NCI-H510A treated with DMSO at 0.1 percent for 48 hours (cell line): Measurements from ENCODE around the gene ANKRD23.
"Not testable (repeated sequence)": the region's sequence is repeated elsewhere in the genome, so short reads cannot be mapped to it uniquely, and the experiment has no call there.

Experiments
- DNase-seq: peaks from one replicate; lab custom pipeline; 2025; lab: John Stamatoyannopoulos, UW

ANKRD23 gene

GRCh38 chr2:96863056-96863455, 19.2 kb upstream of the ANKRD23 start:
- not testable (repeated sequence) for DNase-seq

- DNase-seq = no peak
Measured at GRCh38 chr2:96861074-96861473, 17.3 kb upstream of the ANKRD23 start.

- no peak for DNase-seq
Measured at GRCh38 chr2:96860065-96861029, 16.5 kb upstream of the ANKRD23 start.

DNA sequence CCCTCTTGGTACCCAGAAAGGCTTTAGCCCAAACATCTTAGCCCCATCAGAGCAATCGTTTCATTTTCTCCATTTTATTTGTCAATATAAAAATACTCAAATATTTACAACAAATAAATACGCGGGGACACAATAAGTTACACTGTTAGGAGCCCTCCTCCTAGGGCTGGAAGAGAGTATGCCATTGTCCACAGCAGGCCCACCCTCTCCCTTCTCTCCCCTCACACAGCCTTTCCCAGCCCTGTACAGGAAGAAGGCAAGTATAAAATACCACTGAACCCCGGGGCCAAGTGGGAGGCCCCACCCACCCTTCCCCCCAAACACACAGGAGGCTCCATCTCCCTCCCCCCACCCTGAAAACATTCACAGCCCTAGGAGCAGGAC, 15.9 kb upstream of the ANKRD23 start:
- DNase-seq = no peak

- no peak for DNase-seq
Measured at GRCh38 chr2:96859099-96859649, 15.4 kb upstream of the ANKRD23 start.

GRCh38 chr2:96857667-96858372, 14.0 kb upstream of the ANKRD23 start, which contains the start of gene ANKRD39:
ANKRD39 (minus strand) TSS chr2:96858016; CDS start chr2:96857987, 29 bp downstream.
- DNase-seq = peak; percentile 97

- peak; percentile 67 for DNase-seq
Measured at GRCh38 chr2:96856776-96857666, 13.2 kb upstream of the ANKRD23 start.

- DNase-seq = no peak
Measured at GRCh38 chr2:96853321-96853720, 9.5 kb upstream of the ANKRD23 start.

DNA sequence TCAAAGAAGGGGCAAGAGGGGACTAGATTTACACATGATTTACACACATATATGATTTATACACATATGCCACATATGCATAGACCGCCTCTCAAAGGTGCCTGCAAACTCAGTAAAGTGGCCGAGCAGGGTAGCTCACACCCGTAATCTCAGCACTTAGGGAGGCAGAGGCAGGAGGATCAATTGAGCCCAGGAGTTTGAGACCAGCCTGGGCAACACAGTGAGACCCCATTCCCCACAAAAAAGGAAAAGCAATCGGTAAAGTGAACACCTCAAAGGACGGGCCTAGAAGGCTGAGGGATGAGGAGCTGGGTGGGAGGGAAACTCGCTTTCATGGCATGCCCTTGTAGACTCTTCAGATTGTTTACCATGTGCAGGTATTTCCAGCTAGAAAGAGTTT, 8.8 kb upstream of the ANKRD23 start:
- DNase-seq = no peak

DNA sequence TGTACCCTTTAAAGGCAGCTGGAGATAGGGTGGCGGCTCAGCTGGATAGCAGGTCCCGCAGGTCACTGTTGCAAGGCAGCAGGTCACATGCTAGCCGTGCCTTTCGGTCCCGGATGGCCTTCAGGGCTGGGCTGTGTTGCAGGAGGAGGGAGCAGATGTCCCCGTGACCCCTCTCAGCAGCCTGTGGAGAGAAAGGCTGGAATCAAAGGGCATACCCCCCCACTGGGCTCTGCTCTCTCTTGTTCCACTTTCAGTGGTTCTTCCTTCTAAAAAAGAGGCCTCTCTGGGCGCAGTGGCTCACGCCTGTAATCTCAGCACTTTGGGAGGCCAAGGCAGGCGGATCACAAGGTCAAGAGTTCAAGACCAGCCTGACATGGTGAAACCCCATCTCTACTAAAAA, 4.4 kb upstream of the ANKRD23 start:
- no peak for DNase-seq

DNA sequence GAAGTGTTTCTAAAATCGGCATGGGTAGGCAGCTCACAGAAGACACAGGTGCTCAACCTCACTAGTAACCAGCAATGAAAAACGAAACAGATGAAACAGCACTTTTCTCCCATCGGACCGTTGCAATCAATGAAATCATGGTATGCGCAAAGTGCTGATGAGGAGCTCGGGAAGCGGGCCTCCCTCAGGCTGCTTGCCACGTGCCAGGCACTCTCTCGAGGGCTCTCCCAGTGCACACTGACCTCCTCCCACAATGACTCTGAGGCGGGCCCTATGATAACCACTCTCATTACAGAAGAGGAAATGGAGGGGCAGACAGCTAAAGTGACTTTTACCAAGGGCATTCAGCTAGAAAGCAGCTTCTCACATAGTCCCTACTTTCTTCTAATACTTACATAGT, 3.8 kb upstream of the ANKRD23 start:
- no peak for DNase-seq

DNA sequence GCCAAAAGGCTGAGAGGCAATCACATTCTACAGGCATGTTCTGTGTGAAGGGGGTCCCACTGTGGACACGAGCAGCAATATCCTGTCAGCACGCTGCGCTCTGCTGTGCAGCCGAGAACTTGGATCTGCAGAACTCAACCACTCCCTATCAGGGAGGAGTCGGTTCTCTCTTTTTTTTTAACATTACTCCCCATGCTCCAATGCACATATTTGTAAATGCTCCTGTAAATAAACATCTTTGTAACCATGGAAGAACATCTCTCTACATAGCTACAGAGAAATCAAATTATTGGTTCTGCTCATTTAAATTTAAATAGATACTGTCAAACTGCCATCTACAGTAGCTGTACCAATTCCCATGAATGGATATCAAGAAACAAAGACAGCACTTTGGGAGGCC, 3.0 kb upstream of the ANKRD23 start:
- no peak for DNase-seq

DNA sequence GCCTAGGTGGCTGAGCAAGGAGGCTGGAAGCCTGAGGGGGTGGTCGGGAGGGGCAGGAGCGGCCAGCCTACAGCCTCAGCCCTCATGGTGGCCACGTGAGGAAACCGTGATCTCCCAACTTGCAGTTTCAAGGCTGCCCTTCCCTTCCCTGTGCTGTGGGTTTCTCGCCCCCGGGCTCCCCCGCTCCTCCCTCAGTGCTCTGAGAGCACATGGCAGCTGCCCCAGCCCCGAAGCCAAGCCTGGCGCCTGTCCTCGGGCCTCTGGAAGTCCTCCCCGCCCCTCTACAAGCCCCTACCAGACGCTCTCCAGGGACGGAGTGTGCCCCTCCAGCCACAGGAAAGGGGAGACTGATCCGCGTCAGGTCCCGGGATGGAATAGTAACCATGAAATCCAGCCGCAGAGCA, 586 bp upstream of the ANKRD23 start:
- no peak for DNase-seq

GRCh38 chr2:96842600-96842999, 1.2 kb downstream of the ANKRD23 start:
- no peak for DNase-seq

GRCh38 chr2:96841701-96842495, 1.9 kb downstream of the ANKRD23 start:
- DNase-seq = no peak

- DNase-seq = no peak
Measured at GRCh38 chr2:96839875-96840850, 3.7 kb downstream of the ANKRD23 start.

- DNase-seq = no peak
Measured at GRCh38 chr2:96839293-96839874, 4.4 kb downstream of the ANKRD23 start.

DNA sequence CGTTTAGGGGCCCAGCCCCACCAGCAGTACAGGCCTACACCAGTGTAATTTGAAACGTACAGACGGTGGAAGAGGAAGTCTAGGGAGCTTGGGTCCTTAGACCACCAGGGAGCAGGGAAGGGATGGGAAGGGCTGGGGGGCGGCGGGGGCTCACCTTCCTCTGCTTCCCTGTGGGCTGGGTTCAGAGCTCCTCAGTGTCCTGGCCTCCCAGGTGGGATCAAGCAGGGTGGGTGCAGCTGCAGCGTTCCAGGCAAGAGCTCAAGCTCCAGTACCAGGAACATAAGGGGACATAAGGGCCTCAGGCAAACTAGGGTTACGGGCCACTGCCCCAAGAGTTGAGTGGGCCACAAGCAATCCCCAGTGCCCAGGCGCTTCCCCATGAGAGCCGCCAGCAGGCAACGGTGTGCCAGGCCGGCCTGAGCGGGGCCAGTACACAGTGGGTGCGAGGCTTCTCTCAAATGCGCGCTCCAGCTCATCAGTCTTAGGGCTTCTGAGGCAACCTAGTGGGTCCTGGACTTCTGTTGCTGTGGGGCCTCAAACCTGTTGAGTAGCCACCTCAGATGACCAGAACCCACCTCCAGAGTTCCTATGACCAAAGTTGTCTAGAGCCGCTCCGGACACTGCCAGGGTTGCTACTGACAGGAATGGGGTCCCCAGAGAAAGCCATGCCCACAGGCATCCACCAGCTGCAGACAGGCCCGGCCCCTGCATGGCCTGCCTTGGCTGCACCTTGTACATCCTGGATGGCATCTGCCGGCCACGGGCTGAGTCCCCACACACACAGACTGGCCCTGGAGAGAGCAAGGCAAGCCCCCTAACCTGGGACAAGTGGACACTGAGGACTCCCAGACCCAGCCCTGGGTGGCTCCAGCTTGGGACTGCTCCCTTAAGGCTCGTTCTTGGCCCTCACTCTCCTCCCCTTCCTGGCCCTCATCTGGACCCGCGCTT, 5.2 kb downstream of the ANKRD23 start:
- DNase-seq = no peak
